Ishikawa (cell line): Measurements from ENCODE around the gene D2HGDH.

Source experiments
- CEBPB ChIP-seq: IDR thresholded peaks from 2 replicates; pipeline ENCODE4 v1.6.1; 2012
- CREB1 ChIP-seq: IDR thresholded peaks from 2 replicates; pipeline ENCODE4 v1.6.1; 2012; ENCODE audit warnings: low read depth
- EGR1 ChIP-seq: IDR thresholded peaks from 2 replicates; pipeline ENCODE4 v1.6.1; 2012
- EP300 ChIP-seq: IDR thresholded peaks from 2 replicates; pipeline ENCODE4 v1.6.1; 2012; ENCODE audit warnings: borderline replicate concordance
- RAD21 ChIP-seq: IDR thresholded peaks from 2 replicates; pipeline ENCODE4 v1.6.1; 2012; ENCODE audit warnings: low read depth
- TAF1 ChIP-seq: IDR thresholded peaks from 2 replicates; pipeline ENCODE4 v1.6.1; 2012; ENCODE audit warnings: low read depth, mild to moderate bottlenecking
- YY1 ChIP-seq: IDR thresholded peaks from 2 replicates; pipeline ENCODE4 v1.6.1; 2012; ENCODE audit warnings: low read depth

GRCh38 chr2:241811952-241812729 is 77.7 kb downstream of the D2HGDH start:
- TF ChIP-seq CREB1 (no peak), RAD21 (no peak), TAF1 (no peak), EP300 (no peak), CEBPB (no peak), EGR1 (no peak), YY1 (no peak)
